Aorta (tissue), 5 donors: Measurements from ENCODE around the gene FMNL2. TPM values are rescaled to one million over a fixed set of nuclear protein-coding genes. Genes with fewer than 3 reads are reported as not detected.
"Not testable (repeated sequence)": the region's sequence is repeated elsewhere in the genome, so short reads cannot be mapped to it uniquely, and the experiment has no call there.

Source experiments
- ATAC-seq: fragments of 200-7000 bp; cut with Tn5 transposase; one replicate; pipeline ENCODE4 v1.9.1; 2022; ENCODE audit warnings: moderate library complexity; ENCODE audit not compliant: low FRiP score
- DNase-seq, 2 donors: peaks; one replicate each; pipeline ENCODE4 v3.0.0-alpha.2; 2020
- H3K27ac ChIP-seq, 2 donors: one replicate each; pipeline ENCODE4 v1.5.1; 2013; ENCODE audit warnings: low read length in 2 of 2, mild to moderate bottlenecking in 2 of 2, moderate library complexity in 2 of 2, control low read depth in 1 of 2, inconsistent platforms in 1 of 2, low read depth in 1 of 2
- H3K27me3 ChIP-seq, 2 donors: one replicate each; pipeline ENCODE4 v1.6.1; 2013; ENCODE audit warnings: control low read depth in 1 of 2, low read length in 1 of 2, mild to moderate bottlenecking in 1 of 2, moderate library complexity in 1 of 2; ENCODE audit not compliant: insufficient read depth in 2 of 2, control insufficient read depth in 1 of 2
- H3K36me3 ChIP-seq, 2 donors: one replicate each; pipeline ENCODE4 v1.6.1; 2013; ENCODE audit warnings: control low read depth in 1 of 2, low read length in 1 of 2, mild to moderate bottlenecking in 1 of 2; ENCODE audit not compliant: insufficient read depth in 2 of 2, control insufficient read depth in 1 of 2
- H3K4me1 ChIP-seq, 2 donors: one replicate each; pipeline ENCODE4 v1.6.1; 2013; ENCODE audit warnings: low read length in 2 of 2, control low read depth in 1 of 2, mild to moderate bottlenecking in 1 of 2, moderate library complexity in 1 of 2; ENCODE audit not compliant: insufficient read depth in 2 of 2, control insufficient read depth in 1 of 2
- H3K4me3 ChIP-seq, 2 donors: one replicate each; pipeline ENCODE4 v1.5.1; 2013; ENCODE audit warnings: low read length in 2 of 2, control low read depth in 1 of 2, mild to moderate bottlenecking in 1 of 2
- H3K9me3 ChIP-seq: one replicate; pipeline ENCODE4 v1.6.1; 2013; ENCODE audit warnings: mild to moderate bottlenecking, low read length; ENCODE audit not compliant: control insufficient read depth
- WGBS, 2 donors: extraction: QIAGEN DNeasy Blood & Tissue Kit; methylation state at CpG; one replicate each; pipeline ENCODE4 v1.1.7; 2013; 5-methylcytosine and 5-hydroxymethylcytosine counted together
- intact Hi-C, 2 donors: fragments of 100-400 bp; cut with DNase I; formaldehyde crosslinking; loops; one replicate each; pipeline versions ENCODE4 v1.14.2 to v1.15.0; 2022
- polyA plus RNA-seq, 2 donors: library from polyadenylated mRNA; stranded (reverse); fragments of 200-250 nt; gene quantifications; one replicate each; pipeline ENCODE4 v1.2.3, GENCODE V29; 2013
- total RNA-seq, 2 donors: library from RNA; stranded (reverse); fragmentation: NEBNext Ultra II Directional; extraction: Animal tissue kit (Norgen Biotek cat#: 25700); gene quantifications; one replicate each; pipeline ENCODE4 v1.2.1, GENCODE V29; 2021
- donor health status: healthy with polysubstance abuse.
- donor health status: Bipolar disorder and iron deficiency.
- donor health status: DM: no; HTN: no; CAD: no.
- donor health status: DM: no; HTN: no; CAD: no.
- donor health status: DM: yes; HTN: yes; CAD: no.

Gene FMNL2
- total and polyA plus RNA-seq, 4 donors: 10.7 to 55.1 (median 33.7) TPM

DNA sequence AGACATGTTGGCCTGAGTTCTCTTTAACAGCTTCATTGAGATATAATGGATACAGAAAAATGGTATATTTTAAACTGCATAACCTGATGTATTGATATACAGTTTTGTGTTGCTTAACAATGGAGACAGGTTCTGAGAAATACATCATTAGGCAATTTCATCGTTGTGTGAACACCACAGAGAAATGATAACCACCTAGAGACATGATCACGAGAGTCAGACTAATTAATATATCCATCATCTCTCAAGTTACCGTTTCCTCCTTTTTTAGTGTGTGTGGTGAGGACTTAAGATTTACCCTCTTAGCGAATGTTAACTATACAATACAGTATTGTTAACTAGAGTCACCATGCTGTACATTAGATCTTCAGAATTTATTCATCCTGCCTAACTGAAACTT lies 178.1 kb downstream of the FMNL2 start:
- no peak overlapping the region for H3K4me3 ChIP-seq
- no peak for ATAC-seq
- DNase-seq: no peak
- H3K27ac ChIP-seq: no peak overlapping the region
- H3K4me1 ChIP-seq: peaks cover 0 to 2% of the 10 kb centered on the region in 2 donors
- intact Hi-C loops: no loop called here
- no peaks in the 10 kb centered on the region for H3K36me3 ChIP-seq
- no peaks in the 10 kb centered on the region for H3K27me3 ChIP-seq
- H3K9me3 ChIP-seq: no peaks in the 10 kb centered on the region
- WGBS, 2 donors: 96 to 99% methylated on average over 4 of the region's 4 CpGs

DNA sequence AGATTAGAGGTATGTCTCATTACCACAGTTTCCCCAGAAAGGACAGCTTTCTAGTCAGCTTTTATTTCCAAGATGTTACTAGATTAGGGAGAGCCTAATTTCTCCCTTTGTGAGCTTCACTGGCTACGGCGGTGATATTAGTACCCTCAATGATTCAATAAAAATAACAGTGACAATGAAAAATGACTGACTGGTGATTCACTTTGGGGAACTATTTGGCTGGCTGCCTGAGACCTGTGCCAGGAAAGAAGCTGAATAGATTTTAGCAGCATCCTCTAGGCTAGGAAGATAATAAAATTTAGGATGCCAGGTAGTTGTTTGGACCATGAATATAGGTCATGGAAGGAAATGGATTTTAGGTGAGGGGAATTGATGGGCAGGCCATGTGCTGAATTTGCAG lies 178.7 kb downstream of the FMNL2 start:
- Histone ChIP-seq H3K36me3 (no peaks in the 10 kb centered on the region), H3K27ac (no peak overlapping the region), H3K4me1 (peaks cover 0 to 2% of the 10 kb centered on the region in 2 donors), H3K4me3 (no peak overlapping the region), H3K9me3 (no peaks in the 10 kb centered on the region), H3K27me3 (no peaks in the 10 kb centered on the region)
- DNase-seq (peak in 1 of 2 donors; percentile 79), ATAC-seq (no peak)
- intact Hi-C loops: no loop called here
- 11 to 13% methylated on average over 2 of the region's 2 CpGs for WGBS, 2 donors

DNA sequence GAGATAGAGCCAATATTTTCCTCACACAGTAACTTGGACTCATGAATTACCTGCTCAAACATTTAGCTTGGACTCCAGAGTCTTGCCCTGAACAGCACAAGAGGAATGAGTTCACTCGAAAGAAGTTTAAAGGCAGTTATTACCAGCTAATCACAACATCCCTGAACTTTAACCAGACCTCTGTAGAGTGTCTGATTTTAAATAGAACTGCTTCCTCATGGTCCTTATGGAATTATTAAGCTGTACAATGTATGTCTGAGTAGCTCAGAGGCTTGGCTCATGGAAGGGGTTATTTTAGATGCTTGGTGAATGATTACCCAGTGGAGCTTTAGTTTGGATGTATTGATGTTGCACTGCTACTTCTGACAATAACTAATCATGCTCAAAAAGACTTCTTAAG lies 183.1 kb downstream of the FMNL2 start:
- Histone ChIP-seq H3K27me3 (no peaks in the 10 kb centered on the region), H3K4me1 (peaks cover 0 to 5% of the 10 kb centered on the region in 2 donors), H3K4me3 (no peak overlapping the region), H3K9me3 (no peaks in the 10 kb centered on the region), H3K27ac (no peak overlapping the region), H3K36me3 (no peaks in the 10 kb centered on the region)
- no peak for ATAC-seq
- intact Hi-C loops: no loop called here
- WGBS, 2 donors: 35 to 60% methylated on average over 1 of the region's 1 CpG
- DNase-seq: no peak

DNA sequence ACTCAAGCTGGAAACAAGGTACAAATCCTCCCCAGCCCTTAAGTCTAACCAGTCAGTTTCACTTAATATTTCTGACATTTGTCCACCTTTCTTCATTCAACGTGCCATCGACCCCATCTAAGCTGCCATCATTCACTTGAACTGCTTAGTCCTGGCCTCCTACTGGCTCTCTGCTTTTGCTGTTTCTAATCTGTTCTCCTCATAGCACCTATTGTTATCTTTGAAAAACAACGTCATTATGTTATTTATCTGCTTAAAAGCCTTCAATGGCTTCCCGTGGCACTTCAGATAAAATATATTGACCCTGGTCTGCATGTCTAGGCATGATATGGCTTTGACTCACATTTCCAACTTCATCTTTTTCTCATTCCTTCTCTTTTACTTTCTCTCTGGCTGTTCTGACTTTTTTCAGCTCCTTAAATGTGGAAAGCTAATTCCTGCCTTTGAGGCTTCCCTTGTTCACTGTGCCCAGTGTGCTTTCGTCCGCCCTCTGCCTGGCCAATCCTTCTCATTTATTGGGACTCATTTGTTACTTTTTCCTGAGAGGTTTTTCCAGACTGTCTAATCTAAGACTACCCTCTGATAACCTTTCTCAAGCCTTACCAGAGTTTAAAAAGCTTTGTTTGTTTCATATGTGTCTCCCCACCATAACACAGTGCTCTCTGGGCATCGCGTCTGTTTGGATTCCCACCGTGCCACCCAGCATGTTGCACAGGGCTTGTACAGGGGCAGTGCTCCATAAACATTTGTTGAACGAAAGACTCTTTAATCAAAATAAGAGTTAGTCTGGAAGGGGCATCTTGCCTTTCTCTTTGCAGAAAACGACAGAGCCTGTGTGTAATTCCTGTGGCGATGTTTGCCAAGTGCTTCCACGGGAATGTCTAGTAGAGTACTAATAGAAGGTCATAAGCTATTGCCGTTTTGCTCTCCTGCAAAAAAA lies 183.9 kb downstream of the FMNL2 start:
- no peak for ATAC-seq
- H3K4me1 ChIP-seq: peaks cover 0 to 3% of the 10 kb centered on the region in 2 donors
- intact Hi-C loops: no loop called here
- peak overlapping the region in 1 of 2 donors; percentile 33 for H3K27ac ChIP-seq
- H3K9me3 ChIP-seq: no peaks in the 10 kb centered on the region
- DNase-seq: no peak
- peak overlapping the region; percentile 25 to 37 for H3K4me3 ChIP-seq
- WGBS, 2 donors: 18 to 19% methylated on average over 14 of the region's 14 CpGs
- no peaks in the 10 kb centered on the region for H3K36me3 ChIP-seq
- no peaks in the 10 kb centered on the region for H3K27me3 ChIP-seq

DNA sequence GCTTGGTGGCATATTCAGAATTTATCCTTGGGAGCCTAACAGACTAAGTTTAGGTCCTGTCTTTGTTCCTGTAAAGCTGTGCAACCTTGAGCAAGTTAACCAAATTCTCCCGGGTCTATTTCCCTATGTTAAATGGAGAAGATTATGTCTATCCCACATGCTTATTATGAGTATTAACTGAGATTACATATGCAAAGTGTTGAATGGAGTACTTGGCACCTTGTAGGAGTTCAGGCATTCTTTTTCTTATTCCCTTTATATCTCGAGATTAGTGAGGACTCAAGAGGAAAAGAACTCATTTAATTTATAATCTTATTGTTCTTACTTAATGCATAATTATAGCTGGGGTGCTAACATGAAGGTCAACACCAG lies 184.6 kb downstream of the FMNL2 start:
- H3K4me3 ChIP-seq: peak overlapping the region in 1 of 2 donors; percentile 25
- no peaks in the 10 kb centered on the region for H3K27me3 ChIP-seq
- H3K9me3 ChIP-seq: no peaks in the 10 kb centered on the region
- intact Hi-C loops: no loop called here
- DNase-seq (no peak), ATAC-seq (no peak)
- 7 to 10% methylated on average over 2 of the region's 2 CpGs for WGBS, 2 donors
- peaks cover 0 to 3% of the 10 kb centered on the region in 2 donors for H3K4me1 ChIP-seq
- no peak overlapping the region for H3K27ac ChIP-seq
- H3K36me3 ChIP-seq: no peaks in the 10 kb centered on the region

DNA sequence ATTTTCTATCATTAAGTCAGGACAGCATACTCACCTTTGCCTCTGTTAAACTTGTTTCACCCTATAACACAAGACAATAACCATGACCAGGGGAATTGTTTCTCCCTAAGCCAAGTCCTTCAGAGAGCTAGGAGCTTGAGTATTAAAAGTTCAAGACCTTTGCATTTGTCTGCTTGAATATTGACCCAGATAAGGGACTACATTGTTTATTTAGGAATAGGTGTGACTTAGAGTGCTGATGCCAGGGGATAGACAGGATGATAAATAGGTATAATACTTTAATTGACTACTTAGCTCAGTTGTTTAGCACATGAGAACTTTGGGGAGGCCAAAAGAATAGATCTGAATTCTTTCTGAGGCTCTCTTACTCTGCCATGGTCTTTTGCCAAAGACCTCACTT lies 185.8 kb downstream of the FMNL2 start:
- ATAC-seq: no peak

DNA sequence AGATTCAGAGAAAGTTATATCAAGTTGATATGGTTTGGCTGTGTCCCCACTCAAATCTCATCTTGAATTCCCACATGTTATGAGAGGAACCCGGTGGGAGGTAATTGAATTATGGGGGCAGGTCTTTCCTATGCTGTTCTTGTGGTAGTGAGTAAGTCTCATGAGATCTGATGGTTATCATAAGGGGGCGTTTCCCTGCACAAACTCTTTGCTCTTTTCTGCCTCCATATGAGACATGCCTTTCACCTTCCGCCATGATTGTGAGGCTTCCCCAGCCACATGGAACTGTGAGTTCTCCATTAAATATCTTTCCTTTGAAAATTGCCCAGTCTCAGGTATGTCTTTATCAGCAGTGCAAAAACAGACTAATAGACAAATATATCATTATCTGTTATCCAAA lies 187.5 kb downstream of the FMNL2 start:
- WGBS, 2 donors: 56 to 58% methylated on average over 3 of the region's 3 CpGs
- not testable (repeated sequence) for H3K27me3 ChIP-seq

More for the DNA sequence above, 185.8 kb downstream of the FMNL2 start:
- Histone ChIP-seq H3K27me3 (no peaks in the 10 kb centered on the region), H3K27ac (no peak overlapping the region), H3K9me3 (no peaks in the 10 kb centered on the region), H3K4me3 (no peak overlapping the region), H3K4me1 (peaks cover 0 to 6% of the 10 kb centered on the region in 2 donors), H3K36me3 (no peaks in the 10 kb centered on the region)
- no peak for DNase-seq
- intact Hi-C loops: no loop called here

DNA sequence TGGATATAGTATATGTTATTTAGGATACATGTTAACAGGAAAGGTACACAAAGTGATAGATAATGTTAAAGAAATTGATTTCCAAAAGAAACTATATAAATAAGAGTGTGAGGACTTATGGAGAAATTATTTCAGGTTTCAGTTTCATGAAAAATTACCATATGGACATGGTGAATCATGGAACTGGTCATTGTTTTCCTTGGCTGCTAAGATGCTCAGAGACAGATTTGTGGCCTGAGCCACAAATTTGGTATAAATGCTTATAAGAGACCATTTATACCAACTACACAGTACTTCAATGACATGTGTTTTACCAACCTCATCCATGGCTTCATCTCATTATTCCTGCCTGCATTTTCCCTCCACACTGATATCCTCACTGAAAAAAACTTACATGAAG lies 188.1 kb downstream of the FMNL2 start:
- Histone ChIP-seq H3K9me3 (no peaks in the 10 kb centered on the region), H3K27me3 (no peaks in the 10 kb centered on the region), H3K4me3 (no peak overlapping the region), H3K36me3 (no peaks in the 10 kb centered on the region), H3K4me1 (peaks cover 0 to 7% of the 10 kb centered on the region in 2 donors), H3K27ac (no peak overlapping the region)
- DNase-seq: no peak
- intact Hi-C loops: no loop called here
- ATAC-seq: no peak

More for the DNA sequence above, 187.5 kb downstream of the FMNL2 start:
- DNase-seq, H3K4me3 ChIP-seq, intact Hi-C loops, ATAC-seq, H3K27ac ChIP-seq, H3K4me1 ChIP-seq, H3K36me3 ChIP-seq, H3K9me3 ChIP-seq: not testable (repeated sequence)

DNA sequence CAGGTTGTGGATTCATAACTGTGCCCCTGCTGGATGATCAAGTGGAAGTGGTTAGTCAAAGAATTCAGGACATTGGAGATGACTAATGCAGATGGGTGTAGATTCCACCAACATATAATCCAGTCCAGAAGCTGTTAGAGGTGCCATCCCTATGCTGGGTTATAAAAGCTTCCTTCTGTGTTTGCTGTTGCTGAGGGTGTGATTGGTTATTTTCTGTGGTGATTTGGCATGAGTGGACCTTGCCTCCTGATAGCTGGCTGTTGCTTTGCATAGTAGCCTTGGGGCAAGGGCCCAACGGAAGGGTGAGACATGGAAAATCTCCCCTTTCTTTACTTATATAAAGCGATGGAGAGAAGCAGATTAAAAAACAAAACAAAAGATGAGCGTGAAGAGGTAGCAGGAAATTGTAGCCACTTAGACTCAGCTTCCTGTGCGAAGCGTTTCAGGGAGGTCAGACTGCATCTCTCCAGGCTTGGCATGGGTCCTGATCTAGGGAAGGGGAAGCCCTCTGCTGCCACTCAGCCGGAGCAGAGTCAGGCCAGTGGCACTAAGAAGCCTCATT lies 190.4 kb downstream of the FMNL2 start:
- ATAC-seq (no peak), DNase-seq (peak in 1 of 2 donors; percentile 65)
- Histone ChIP-seq H3K4me1 (peaks cover 4 to 5% of the 10 kb centered on the region in 2 donors), H3K4me3 (no peak overlapping the region), H3K27me3 (no peaks in the 10 kb centered on the region), H3K27ac (no peak overlapping the region), H3K36me3 (no peaks in the 10 kb centered on the region), H3K9me3 (no peaks in the 10 kb centered on the region)
- WGBS, 2 donors: 73 to 77% methylated on average over 6 of the region's 6 CpGs
- intact Hi-C loops: no loop called here
